K562 (cell line): Measurements from ENCODE around the gene SLC25A34.
"Not testable (repeated sequence)": the region's sequence is repeated elsewhere in the genome, so short reads cannot be mapped to it uniquely, and the experiment has no call there.

Experiments
- CHD4 ChIP-seq: fragments of 200-600 bp; sonication (generic); IDR thresholded peaks from 3 replicates; pipeline ENCODE4 v1.6.1; 2012; ENCODE audit warnings: low read depth, mild to moderate bottlenecking, mixed read lengths, low read length, inconsistent platforms; ENCODE audit not compliant: insufficient read depth, insufficient replicate concordance, poor library complexity, severe bottlenecking
- GATA2 ChIP-seq: sonication (generic); formaldehyde crosslinking; IDR thresholded peaks from 2 replicates; pipeline ENCODE4 v1.4.0; 2020; ENCODE audit warnings: mild to moderate bottlenecking, missing genetic modification reagents
- TAF1 ChIP-seq: IDR thresholded peaks from 2 replicates; pipeline ENCODE4 v1.6.1; 2011; ENCODE audit warnings: mild to moderate bottlenecking, low read length, moderate library complexity; ENCODE audit not compliant: insufficient read depth, control insufficient read depth, severe bottlenecking; ENCODE audit errors: extremely low read depth
- TF ChIP-seq, protein P1 (sequence below), 2 experiments: fragments of 450-650 bp; formaldehyde crosslinking in 1 of 2; IDR thresholded peaks; 2 replicates each; pipeline versions ENCODE4 v1.4.0 to v1.6.1; 2014 to 2020; ENCODE audit warnings: mild to moderate bottlenecking in 2 of 2, borderline replicate concordance in 1 of 2, low read depth in 1 of 2
- TF ChIP-seq, protein P2 (sequence below): sonication (generic); formaldehyde crosslinking; IDR thresholded peaks from 2 replicates; pipeline ENCODE4 v1.8.1; 2023; ENCODE audit warnings: mild to moderate bottlenecking, missing genetic modification reagents
- TF ChIP-seq, protein P3 (sequence below), 3 experiments: IDR thresholded peaks in 2 of 3; conservative IDR thresholded peaks in 1 of 3; 2 replicates each; pipeline ENCODE4 v1.5.1; 2011 to 2012; ENCODE audit warnings: low read length in 3 of 3, mild to moderate bottlenecking in 3 of 3, control low read depth in 2 of 3, improper control_type of control experiment in 1 of 3, inconsistent platforms in 1 of 3, low read depth in 1 of 3, mixed read lengths in 1 of 3, moderate library complexity in 1 of 3; ENCODE audit not compliant: insufficient read depth in 2 of 3

DNA sequence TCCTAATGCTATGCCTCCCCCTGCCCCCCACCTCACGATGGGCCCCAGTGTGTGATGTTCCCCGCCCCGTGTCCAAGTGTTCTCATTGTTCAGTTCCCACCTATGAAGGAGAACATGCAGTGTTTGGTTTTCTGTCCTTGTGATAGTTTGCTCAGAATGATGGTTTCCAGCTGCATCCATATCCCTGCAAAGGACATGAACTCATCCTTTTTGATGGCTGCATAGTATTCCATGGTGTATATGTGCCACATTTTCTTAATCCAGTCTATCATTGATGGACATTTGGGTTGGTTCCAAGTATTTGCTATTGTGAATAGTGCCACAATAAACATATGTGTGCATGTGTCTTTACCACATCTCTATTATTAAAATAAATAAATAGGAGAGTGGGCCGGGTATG, 36.7 kb upstream of the SLC25A34 start:
- TF ChIP-seq, protein P1, sequence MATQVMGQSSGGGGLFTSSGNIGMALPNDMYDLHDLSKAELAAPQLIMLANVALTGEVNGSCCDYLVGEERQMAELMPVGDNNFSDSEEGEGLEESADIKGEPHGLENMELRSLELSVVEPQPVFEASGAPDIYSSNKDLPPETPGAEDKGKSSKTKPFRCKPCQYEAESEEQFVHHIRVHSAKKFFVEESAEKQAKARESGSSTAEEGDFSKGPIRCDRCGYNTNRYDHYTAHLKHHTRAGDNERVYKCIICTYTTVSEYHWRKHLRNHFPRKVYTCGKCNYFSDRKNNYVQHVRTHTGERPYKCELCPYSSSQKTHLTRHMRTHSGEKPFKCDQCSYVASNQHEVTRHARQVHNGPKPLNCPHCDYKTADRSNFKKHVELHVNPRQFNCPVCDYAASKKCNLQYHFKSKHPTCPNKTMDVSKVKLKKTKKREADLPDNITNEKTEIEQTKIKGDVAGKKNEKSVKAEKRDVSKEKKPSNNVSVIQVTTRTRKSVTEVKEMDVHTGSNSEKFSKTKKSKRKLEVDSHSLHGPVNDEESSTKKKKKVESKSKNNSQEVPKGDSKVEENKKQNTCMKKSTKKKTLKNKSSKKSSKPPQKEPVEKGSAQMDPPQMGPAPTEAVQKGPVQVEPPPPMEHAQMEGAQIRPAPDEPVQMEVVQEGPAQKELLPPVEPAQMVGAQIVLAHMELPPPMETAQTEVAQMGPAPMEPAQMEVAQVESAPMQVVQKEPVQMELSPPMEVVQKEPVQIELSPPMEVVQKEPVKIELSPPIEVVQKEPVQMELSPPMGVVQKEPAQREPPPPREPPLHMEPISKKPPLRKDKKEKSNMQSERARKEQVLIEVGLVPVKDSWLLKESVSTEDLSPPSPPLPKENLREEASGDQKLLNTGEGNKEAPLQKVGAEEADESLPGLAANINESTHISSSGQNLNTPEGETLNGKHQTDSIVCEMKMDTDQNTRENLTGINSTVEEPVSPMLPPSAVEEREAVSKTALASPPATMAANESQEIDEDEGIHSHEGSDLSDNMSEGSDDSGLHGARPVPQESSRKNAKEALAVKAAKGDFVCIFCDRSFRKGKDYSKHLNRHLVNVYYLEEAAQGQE (IDR thresholded peaks at IDR 0.05; ENCODE audit: borderline replicate concordance): not testable (repeated sequence)
- TF ChIP-seq, protein P1 (CRISPR knock-in tag; IDR thresholded peaks at IDR 0.05; ENCODE audit: low read depth): not testable (repeated sequence)
- TF ChIP-seq, protein P2, sequence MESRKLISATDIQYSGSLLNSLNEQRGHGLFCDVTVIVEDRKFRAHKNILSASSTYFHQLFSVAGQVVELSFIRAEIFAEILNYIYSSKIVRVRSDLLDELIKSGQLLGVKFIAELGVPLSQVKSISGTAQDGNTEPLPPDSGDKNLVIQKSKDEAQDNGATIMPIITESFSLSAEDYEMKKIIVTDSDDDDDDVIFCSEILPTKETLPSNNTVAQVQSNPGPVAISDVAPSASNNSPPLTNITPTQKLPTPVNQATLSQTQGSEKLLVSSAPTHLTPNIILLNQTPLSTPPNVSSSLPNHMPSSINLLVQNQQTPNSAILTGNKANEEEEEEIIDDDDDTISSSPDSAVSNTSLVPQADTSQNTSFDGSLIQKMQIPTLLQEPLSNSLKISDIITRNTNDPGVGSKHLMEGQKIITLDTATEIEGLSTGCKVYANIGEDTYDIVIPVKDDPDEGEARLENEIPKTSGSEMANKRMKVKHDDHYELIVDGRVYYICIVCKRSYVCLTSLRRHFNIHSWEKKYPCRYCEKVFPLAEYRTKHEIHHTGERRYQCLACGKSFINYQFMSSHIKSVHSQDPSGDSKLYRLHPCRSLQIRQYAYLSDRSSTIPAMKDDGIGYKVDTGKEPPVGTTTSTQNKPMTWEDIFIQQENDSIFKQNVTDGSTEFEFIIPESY (CRISPR knock-in tag): not testable (repeated sequence)
- TF ChIP-seq, protein P3, sequence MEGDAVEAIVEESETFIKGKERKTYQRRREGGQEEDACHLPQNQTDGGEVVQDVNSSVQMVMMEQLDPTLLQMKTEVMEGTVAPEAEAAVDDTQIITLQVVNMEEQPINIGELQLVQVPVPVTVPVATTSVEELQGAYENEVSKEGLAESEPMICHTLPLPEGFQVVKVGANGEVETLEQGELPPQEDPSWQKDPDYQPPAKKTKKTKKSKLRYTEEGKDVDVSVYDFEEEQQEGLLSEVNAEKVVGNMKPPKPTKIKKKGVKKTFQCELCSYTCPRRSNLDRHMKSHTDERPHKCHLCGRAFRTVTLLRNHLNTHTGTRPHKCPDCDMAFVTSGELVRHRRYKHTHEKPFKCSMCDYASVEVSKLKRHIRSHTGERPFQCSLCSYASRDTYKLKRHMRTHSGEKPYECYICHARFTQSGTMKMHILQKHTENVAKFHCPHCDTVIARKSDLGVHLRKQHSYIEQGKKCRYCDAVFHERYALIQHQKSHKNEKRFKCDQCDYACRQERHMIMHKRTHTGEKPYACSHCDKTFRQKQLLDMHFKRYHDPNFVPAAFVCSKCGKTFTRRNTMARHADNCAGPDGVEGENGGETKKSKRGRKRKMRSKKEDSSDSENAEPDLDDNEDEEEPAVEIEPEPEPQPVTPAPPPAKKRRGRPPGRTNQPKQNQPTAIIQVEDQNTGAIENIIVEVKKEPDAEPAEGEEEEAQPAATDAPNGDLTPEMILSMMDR (IDR thresholded peaks at IDR 0.05 in 2 of 3, conservative IDR thresholded peaks at IDR 0.05 in 1 of 3; ENCODE audit: insufficient read depth in 2 of 3, low read depth in 1 of 3, low read length in 3 of 3): not testable (repeated sequence)
- TF ChIP-seq CHD4; TAF1; GATA2 (CRISPR knock-in tag): not testable (repeated sequence)
